Measurements from ENCODE around the gene PCDH9.

PCDH9 gene

GRCh38 chr13:66482836-66483235 lies 747.3 kb downstream of the PCDH9 start:
- TF ChIP-seq, protein P1, sequence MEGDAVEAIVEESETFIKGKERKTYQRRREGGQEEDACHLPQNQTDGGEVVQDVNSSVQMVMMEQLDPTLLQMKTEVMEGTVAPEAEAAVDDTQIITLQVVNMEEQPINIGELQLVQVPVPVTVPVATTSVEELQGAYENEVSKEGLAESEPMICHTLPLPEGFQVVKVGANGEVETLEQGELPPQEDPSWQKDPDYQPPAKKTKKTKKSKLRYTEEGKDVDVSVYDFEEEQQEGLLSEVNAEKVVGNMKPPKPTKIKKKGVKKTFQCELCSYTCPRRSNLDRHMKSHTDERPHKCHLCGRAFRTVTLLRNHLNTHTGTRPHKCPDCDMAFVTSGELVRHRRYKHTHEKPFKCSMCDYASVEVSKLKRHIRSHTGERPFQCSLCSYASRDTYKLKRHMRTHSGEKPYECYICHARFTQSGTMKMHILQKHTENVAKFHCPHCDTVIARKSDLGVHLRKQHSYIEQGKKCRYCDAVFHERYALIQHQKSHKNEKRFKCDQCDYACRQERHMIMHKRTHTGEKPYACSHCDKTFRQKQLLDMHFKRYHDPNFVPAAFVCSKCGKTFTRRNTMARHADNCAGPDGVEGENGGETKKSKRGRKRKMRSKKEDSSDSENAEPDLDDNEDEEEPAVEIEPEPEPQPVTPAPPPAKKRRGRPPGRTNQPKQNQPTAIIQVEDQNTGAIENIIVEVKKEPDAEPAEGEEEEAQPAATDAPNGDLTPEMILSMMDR (conservative IDR thresholded peaks at IDR 0.05; ENCODE audit: low read depth, low read length): no peak
- Histone ChIP-seq H4K20me1 (ENCODE audit: insufficient read depth) (no peaks in the 10 kb centered on the region), H3K4me1 (ENCODE audit: low read depth, poor library complexity, severe bottlenecking) (no peaks in the 10 kb centered on the region), H3K4me2 (no peak overlapping the region), H3K9ac (no peak overlapping the region), H3K27ac (no peak overlapping the region), H3K79me2 (ENCODE audit: insufficient read depth, low read depth) (no peaks in the 10 kb centered on the region), H2AFZ (ENCODE audit: low read depth) (no peak overlapping the region), H3K36me3 (ENCODE audit: insufficient read depth) (no peaks in the 10 kb centered on the region), H3K4me3 (IDR thresholded peaks at IDR 0.05; ENCODE audit: insufficient read depth, low read depth, low read length) (no peak overlapping the region), H3K27me3 (ENCODE audit: insufficient read depth, low read depth) (no peaks in the 10 kb centered on the region)

GRCh38 chr13:66477816-66478215 lies 752.3 kb downstream of the PCDH9 start:
- H3K4me3 ChIP-seq (IDR thresholded peaks at IDR 0.05; ENCODE audit: insufficient read depth, low read depth, low read length): no peak overlapping the region
- H3K9ac ChIP-seq: no peak overlapping the region
- no peaks in the 10 kb centered on the region for H3K36me3 ChIP-seq (ENCODE audit: insufficient read depth)
- no peak overlapping the region for H3K27ac ChIP-seq
- no peak overlapping the region for H2AFZ ChIP-seq (ENCODE audit: low read depth)
- TF ChIP-seq, protein P1 (conservative IDR thresholded peaks at IDR 0.05; ENCODE audit: low read depth, low read length): no peak
- H4K20me1 ChIP-seq (ENCODE audit: insufficient read depth): no peaks in the 10 kb centered on the region
- H3K79me2 ChIP-seq (ENCODE audit: insufficient read depth, low read depth): no peaks in the 10 kb centered on the region
- H3K4me2 ChIP-seq: no peak overlapping the region
- no peaks in the 10 kb centered on the region for H3K4me1 ChIP-seq (ENCODE audit: low read depth, poor library complexity, severe bottlenecking)
- no peaks in the 10 kb centered on the region for H3K27me3 ChIP-seq (ENCODE audit: insufficient read depth, low read depth)

DNA sequence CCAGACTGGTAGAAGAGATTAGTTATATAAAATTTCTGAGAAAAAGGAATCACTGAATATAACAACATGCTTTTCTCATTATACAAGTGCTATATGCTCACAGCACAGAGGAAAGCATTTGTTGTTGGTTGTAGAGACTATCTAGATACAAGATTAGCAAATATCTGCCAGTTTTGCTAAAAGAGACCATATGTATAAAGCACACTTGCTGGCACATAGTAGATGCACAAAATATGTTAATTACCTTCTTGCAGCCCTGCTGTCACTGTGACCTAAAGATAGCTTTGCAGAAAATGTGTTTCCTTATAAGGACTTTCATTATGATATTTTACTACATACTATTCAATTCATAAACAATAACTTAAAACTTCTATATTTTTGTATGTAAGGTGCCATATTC lies 755.1 kb downstream of the PCDH9 start:
- H3K9ac ChIP-seq: no peak overlapping the region
- H3K27me3 ChIP-seq (ENCODE audit: insufficient read depth, low read depth): no peaks in the 10 kb centered on the region
- no peak overlapping the region for H3K4me2 ChIP-seq
- no peak overlapping the region for H3K27ac ChIP-seq
- TF ChIP-seq, protein P1 (conservative IDR thresholded peaks at IDR 0.05; ENCODE audit: low read depth, low read length): no peak
- H3K4me3 ChIP-seq (IDR thresholded peaks at IDR 0.05; ENCODE audit: insufficient read depth, low read depth, low read length): no peak overlapping the region
- no peak overlapping the region for H2AFZ ChIP-seq (ENCODE audit: low read depth)
- H3K36me3 ChIP-seq (ENCODE audit: insufficient read depth): no peaks in the 10 kb centered on the region
- no peaks in the 10 kb centered on the region for H4K20me1 ChIP-seq (ENCODE audit: insufficient read depth)
- no peaks in the 10 kb centered on the region for H3K4me1 ChIP-seq (ENCODE audit: low read depth, poor library complexity, severe bottlenecking)
- H3K79me2 ChIP-seq (ENCODE audit: insufficient read depth, low read depth): no peaks in the 10 kb centered on the region

GRCh38 chr13:66469745-66470144 lies 760.4 kb downstream of the PCDH9 start:
- Histone ChIP-seq H2AFZ (ENCODE audit: low read depth) (no peak overlapping the region), H3K9ac (no peak overlapping the region)

More at GRCh38 chr13:66469745-66470144, 760.4 kb downstream of the PCDH9 start:
- TF ChIP-seq, protein P1 (conservative IDR thresholded peaks at IDR 0.05; ENCODE audit: low read depth, low read length): no peak
- no peaks in the 10 kb centered on the region for H3K4me1 ChIP-seq (ENCODE audit: low read depth, poor library complexity, severe bottlenecking)
- H3K4me2 ChIP-seq: no peak overlapping the region
- no peaks in the 10 kb centered on the region for H3K27me3 ChIP-seq (ENCODE audit: insufficient read depth, low read depth)
- H3K27ac ChIP-seq: no peak overlapping the region
- no peaks in the 10 kb centered on the region for H4K20me1 ChIP-seq (ENCODE audit: insufficient read depth)
- no peak overlapping the region for H3K4me3 ChIP-seq (IDR thresholded peaks at IDR 0.05; ENCODE audit: insufficient read depth, low read depth, low read length)
- H3K79me2 ChIP-seq (ENCODE audit: insufficient read depth, low read depth): no peaks in the 10 kb centered on the region
- H3K36me3 ChIP-seq (ENCODE audit: insufficient read depth): no peaks in the 10 kb centered on the region

Measured in KMS-11 (cell line).